HS-5 (cell line): Measurements from ENCODE around the gene EN1.

Experiments used
- DNase-seq: peaks from one replicate; pipeline ENCODE4 v3.0.0-alpha.2; 2012; ENCODE audit warnings: low read depth

Gene EN1

DNA sequence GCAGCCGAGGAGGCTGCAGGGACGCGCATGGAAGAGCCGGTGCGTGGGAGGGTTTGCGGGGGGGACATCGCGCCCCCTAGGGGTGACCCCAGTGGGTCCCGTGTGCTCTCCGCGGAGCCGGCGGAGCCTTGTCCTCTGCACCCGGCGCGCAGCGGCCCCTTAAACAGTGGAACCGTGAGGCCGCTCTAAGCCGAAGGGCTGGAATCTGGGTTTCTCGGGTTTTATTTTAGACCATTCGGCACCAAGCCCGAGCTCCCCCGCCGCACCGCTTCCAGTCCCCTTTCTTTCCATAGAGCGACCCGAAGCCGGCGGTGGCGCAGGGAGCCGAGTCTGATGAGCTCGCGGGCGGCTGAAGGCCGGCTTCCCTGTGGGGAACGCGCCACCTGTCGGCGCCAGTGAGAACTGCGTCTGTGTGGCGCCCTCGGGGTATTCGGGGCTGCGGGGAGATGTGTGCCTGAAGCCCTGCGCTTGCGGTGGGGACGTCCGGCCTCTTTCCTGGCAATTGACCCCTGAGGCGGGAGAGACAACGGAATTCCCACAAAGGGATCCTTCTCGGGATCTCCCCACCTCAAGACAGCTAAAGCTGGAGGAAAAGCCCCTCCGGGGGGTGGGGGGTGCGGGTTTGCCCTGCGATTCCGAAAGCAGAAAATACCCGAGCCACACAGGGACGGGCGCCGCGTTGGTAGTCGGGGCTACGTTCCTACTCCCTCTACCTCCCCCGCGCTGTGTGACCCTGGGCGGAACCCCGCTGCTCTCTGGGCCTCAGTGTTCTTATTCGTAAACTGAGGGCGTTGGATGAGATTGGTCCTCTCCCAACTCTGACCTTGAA is 8.2 kb upstream of the EN1 start:
- DNase-seq: peak; percentile 57

DNA sequence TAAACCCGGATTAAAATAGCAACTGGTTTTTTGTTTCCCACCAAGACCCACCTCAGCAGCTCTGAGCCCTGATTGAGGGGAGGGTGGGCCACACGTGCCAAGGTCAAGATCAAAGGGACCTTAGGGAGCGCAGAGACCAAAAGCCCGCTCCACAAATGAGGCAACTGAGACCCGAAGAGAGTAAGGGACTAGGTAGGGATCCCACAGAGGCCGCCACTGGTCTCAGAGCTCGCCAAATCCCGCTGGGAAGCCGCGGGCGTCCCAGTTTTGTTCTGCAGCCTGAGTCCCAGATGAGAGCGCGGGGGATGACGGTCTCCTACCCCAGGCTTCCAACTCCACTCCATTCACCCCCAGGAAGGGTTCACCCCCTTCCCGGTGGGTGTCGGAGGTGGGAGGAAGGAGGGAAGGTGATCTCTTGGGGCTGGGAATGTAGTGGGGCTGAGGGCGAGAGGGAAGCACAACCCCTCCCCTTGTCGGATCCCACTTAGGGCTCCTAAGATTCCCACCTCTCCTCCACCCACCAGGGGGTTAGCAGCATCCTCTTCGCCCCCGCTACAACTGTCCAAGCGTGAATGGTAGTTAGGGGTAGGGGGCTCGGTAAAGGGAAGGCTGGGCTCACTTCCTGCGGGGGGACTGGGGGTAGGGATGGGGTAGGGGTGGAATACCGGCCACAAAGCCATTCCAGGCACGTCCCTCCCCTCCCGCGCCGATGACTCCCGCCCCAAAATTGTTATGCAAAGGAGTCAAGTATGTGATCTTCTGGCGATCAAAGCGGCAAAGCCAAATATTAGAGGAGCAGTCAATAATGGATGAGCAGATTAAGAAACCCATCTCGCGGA is 7.3 kb upstream of the EN1 start:
- DNase-seq: no peak

DNA sequence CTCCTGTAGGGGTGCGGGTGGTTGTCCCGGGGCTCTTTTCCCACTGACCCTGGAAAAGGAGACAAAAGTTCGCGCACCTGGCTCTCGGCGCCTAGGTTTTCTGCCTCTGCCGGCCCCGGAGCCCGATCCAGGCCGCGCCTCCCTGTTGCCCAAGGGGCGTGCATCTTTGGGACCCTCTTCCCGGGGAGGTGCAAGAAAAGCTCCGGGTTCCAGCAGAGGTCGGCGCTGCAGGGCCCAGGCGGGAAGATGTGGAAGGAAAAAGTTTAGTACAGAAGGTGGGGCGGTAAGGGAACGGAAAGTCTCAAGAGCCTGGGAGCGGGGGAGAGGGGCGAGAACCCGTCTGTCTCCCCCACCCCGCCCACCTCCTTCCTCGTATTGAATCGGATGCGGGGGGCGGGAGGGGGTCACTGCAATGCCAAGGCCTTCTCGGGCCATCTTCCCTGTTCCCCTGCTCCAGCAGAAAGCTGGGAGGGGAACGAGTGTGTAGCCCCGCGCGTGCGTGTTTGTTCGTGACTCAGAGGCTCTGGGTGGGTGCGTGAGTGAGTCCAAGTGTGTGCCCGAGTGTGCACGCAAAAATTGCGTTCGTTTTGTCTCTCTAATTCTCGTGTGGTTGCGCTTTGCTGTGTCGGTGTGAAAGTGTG is 6.3 kb upstream of the EN1 start:
- no peak for DNase-seq

DNA sequence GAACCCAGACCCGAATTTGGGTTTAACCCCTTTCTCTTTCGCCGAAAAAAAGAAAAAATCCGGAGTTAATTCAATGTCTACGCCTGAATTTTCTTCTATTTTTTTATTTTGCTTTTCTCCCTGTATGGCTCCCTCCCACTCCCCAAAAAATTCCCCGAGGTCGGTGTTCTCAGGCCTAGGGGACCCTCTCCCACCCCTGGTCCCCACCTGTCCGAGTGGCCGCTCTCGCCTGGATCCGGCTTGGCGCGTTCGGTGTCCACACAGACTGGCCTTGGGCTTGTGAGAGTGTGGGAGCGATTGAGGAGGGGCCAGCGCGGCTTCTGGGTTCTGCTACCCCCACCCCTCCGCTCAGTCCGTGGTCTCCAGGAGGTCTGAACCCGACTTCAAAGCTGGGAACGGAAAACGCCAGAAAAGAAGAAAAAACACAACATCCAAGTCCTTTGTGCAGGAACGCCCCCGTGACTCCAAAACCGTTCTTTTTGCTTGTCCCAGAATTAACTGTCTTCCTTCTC is 5.7 kb upstream of the EN1 start:
- DNase-seq: no peak

DNA sequence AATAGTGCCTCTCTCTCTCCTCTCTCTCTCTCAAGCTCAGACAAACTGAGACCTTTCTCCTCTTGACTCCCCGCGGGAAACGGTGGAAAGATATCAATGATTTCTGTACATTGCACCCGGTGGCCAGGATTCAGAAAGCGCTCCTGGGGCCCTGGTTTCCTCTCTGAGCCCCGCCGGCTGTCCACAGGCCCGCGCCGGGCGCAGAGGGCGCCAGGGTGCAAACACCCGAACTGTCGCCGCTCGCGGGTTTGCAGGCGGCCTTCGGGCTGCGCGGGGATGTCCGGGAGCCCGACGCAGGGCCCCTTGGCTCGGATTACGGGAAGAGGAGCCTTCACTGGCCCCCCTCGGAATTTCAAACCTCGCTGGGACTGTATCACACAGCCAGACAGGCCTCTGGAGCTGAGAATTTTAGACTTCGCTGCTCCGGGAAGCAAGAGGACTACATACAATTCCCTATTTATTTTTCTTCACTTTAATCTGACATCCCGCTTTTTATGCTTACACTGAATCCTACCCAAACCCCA is 5.2 kb upstream of the EN1 start:
- no peak for DNase-seq

DNA sequence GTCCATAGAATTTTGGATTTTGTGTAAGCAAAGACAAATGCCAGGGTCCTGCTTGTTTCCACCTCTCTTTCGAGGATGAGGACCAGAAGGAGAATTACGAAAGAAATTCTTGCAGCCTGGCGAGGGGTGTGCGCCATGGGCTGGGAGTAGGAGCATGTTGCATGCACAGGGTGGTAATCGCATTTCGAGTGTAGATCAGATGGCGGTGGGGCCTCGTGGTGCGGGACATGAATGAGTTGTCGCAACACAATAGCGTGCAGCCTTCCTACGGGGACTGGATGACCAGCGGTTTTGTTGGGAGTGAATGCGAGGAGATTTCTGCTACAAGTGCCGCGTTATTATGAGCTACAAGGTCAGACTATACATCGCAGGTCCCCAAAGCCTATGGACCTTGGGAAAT is 4.2 kb upstream of the EN1 start:
- no peak for DNase-seq

DNA sequence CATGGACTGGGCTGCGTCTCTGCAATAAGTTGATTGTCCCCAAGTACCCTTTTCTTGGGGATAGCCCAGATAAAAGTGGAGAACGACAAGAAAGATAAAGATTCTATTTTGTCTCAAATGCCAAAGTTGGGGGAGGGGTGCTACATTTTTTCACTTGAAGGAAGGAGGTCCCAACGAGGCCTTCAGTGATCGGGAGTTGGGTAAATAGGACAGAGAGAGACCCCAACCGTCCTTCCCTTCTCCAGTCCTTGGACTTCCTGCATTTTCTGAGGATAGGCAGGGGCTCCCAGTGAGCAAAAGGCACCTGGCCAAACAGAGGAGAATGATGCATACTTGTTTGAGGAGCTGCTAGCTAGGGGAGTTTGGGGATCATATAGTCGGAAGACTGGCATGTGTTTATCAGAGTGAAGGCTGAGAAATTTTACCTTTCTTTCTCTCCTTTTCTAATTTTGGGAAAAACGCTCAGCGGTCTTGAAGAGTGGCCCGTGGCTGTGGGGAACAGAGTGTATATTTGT is 3.5 kb upstream of the EN1 start:
- no peak for DNase-seq

DNA sequence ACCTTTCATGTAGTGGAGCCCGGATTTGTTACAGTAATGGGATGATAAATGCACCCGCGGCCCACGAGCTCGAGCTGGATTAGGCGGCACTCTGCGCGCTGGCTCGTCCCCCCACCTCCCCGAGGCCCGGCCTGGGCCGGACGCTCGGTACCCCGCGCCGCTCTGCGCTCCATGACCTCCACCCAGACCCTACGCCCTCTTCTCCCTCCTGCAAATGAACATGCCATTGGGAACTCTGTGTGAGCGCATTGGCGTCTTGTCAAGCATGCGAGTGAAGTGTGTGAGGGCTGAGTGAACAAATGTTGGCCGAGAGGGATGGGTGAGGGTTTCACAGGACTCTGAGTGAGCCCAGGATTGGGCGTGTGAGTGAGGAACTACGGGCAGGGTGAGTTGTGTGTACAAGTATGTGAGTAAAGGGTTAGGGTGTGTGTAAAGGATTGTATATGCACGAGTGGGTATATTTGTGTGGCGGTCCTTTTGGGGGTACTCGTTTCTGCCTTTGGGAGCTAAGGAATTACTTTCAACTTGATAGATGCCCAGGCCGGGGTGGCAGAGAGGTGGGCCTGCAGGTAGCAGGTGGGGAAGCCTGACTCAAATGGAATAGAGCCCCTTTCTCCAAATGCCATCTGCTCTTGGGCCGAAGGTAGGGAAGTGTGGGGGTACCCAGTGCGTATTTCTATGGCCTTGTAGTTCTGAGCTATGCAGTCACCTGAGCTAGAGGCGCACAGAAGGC is 2.9 kb upstream of the EN1 start:
- no peak for DNase-seq

DNA sequence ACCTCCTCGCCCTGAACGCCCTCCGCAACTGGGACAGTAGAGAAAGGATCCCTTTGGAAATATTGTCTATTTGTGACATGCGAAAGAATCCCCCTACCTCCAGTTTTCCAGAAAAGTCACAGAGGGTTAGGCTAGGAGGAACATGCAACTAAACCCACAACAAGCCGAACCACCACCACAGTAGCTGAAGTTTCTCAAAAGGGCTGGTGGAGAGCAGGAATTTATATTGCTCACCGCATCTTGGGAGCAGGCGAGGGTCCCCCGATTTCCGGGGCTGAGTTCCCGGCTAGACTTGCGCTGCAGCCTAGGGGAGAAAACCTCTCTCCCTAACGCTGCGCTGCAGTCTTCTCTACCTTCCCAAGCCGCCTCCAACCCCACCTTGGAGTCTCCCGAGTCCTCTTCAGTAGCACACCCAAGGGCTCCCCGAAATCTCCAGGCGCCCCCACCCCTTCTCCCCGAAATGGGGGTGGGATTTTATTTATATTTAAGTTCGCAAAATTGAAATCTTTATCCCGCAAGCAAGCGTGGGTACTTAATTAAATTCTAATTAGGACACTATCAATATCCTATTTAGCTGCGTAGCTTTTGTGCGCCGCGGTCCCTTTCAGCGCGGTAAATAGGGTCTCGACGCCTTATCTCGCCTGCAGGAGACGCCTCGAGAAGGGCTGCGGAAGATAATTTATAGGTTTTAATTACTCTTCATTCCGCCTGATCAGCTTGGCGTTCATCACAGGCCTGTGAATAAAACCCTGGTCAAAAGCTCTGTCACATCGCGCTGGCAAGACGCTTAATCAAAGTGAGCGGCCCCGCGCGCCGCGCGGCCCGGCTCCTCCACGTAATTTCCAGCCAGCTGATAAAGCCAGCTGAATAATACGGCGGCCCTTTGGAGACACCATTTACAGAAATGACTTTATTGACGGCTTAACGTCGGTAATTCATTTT is 2.0 kb upstream of the EN1 start:
- DNase-seq: no peak

DNA sequence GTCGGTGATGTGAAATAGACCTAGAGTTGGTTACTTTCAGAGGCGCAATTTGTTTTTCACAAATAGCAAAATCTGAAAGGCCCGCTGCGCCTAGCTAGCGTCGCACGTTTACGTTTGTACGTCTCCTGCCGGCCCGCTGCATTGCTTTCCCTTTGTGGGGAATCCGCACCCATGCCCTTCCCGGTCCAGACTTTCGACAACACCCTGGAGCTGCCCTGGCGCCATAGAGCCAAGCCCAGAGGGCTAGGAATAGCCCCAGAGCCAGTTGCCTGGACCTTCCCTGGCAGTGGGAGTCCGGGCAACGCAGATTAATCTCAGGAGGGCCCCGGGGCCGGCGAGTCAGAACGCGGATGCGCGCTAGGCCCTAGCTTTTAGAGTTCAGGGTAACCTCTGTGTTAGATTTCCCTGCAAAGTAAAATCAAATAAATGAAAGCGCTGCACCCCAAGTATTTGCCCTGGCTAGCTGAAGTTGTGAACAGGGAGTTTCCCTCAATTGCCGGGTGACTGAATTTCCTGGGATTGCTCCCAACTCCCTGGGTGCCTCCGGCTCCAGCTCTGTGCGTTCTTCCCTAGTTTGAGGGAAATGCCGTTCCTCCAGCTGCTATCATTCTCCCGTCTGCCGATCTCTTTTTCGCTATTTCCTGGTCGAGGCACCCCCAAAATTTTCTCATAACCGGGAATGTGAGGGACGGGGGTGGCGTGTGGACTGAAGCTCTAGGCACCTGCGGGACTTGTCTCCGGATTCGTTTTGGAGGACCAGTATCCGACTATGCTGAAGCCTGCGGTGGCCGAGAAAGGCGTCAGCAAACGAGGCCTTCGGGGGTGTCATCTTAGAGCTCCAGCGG is 1.2 kb upstream of the EN1 start:
- no peak for DNase-seq

DNA sequence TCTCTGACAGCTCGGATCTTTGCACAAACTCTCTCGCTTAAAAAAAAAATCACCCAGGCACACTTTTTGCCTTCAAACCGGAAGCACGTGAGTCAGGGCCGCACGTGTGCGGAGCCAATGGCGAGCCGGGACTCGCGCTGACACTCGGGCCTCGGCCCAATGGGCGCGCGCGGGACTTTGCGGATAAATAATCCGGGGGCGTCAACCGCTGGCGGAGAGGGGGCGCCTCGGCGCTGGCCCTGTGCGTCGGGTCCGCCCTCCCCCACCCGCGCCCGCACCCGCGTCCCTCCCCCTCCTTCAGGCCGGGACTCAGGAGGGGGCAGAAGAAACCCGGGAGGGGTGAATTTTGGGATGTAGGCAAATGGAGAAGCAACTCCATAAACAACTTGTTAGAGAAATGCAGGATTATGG is 319 bp upstream of the EN1 start:
- peak; percentile 94 for DNase-seq

DNA sequence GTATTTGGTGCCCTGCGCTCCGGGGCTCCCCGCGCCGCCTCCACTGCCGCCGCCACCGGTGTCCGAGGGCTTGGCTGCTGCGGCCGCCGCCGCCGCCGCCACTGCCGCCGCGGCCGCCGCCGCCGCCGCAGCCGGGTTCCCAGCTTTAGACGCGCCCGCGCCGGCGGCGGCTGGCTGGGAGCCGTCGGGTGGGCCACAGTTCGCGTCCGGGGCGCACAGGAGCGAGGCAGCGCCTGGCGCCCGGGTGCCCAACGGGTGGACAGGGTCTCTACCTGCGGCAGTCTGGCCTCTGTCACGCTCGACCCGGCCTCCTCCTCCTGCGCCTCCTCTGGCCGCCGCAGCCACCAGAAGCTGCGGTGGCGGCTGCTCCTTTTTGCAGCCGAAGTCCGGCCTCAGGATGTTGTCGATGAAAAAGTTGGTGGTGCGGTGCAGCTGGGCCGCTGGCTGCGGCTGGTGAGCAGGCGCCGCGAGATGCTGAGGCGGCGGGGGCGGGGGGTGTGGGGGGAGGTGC is 951 bp downstream of the EN1 start:
- DNase-seq: no peak

DNA sequence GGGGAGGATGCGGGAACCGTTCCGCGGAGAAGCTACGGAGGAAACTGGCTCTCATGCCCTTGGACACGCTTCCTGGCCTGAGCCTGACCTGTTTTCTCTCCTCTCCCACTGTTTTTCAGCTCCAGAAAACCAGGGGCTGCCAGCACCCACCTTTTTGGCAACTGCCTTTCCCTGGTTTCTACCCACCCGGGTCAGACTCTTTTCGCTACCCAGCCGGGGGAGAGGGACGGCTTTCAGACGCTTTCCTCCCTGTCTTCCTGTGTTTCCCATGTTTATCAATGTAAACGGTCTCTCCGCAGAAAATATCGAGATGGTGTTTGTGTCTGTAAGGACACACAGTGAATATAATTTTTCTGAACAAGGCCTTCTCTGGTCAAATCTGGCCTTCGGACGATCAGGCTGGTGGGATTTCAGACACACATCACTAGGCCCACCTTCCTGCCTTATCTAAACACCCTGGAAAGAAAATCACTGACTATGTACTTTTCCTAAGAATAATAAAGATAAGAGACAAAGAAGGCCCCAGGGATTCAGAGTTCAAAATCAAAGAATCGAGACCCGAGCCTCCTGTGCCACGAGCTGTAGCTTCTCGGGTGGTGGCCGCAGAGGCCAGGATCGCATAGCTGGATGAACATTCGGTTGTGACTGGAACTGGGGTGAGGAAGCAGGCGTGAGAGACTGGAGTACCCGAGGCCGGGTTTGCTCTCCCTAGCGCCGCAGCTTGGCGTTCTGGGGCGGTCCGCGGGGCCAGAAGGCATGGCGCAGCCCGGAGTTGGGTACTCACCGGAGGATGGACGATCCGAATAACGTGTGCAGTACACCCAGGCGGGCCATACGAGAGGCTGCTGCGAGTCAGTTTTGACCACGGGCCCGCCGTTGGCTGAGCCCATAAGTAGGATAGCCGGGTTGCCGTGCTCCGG is 1.7 kb downstream of the EN1 start:
- DNase-seq: peak; percentile 20

DNA sequence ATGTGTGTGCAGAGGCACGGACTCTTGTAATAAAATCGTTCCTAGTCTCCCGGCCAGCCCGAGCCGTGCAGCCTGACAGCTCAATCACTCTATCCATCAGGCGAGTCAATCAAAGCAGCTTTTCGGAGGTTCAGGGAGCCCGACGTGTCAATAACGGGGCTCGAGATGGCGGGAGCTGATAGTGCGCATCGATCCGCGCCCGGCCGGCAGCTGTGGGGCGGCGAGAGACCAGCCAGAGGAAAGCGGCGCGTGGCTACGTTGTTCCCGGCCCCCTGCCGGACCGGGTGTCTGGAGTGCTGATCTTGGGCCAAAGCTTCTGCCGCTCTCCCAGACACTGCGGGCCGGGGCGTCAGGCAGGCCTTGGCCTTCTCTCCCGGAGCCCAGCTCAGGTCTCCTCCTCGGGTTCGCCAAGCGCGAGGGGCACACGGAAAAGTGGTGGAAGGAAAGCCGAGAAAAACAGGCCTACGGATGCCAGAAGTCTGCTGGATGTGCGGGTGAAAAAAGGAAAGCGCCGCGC is 2.4 kb downstream of the EN1 start:
- DNase-seq: no peak

DNA sequence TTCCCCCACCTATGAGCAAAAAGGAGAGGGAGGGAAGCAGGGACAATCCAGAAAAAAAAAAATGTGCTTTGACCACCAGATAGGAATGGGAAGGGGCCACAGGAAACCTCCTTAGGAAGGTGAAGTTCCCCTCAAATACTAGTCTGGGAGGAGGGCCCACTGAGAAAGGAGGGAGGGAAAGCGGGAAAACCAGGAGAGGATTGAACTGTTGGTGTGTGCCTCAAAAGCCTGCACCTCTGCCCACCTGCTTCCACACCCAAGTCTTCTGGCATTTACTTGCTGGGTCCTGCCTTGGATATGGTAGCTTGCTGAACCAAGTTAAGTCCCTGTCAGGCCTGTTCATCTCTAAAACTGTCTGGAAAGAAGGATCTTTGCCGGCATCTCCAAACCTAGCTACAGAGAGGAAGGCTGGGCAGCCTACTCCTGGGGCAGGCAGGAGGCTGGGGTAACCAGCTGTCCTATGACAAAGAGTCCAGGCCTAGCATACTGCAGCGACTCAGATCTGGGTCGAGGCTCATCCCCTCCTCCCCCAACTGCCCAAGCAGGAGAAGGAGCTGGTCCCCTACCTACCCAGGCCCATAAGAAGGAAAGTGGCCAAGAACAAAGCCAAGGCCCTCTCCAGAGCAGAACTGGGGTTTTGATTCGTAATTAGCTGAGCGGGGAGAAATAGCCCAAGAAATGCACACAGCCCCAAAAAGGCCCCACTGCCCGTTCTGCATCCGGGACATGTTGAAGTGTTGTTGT is 3.0 kb downstream of the EN1 start:
- DNase-seq: peak; percentile 63

DNA sequence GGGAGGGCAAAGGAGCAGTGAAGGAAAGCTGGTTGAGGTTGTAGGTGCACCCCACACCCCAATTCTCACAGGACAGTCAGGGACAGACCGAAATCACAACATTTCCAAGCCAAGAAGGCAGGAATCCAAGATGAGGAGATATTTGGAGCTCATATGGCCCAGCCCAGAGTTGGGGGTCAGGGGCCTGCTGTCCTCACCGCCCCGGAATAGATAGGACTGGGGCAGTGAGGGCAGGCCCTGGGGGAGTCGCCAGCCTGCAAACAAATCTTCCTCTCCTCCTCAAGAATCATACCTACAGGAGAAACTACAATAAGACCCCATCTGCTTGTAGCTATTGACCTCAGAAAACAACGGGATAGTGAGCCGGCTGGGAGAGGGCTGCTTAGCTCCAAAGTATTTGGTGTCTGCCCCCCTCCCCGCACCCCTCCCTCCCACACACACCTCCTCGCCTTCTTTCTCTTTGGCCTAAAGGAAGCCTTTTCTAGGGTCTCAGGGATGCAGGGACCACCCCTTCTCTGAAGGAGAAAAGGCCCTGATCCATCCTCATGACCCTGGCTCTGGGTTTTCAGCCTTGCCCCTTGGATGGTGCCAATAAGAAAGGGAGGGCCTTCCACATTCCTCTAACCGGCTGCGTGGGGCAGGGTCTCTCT is 3.8 kb downstream of the EN1 start:
- DNase-seq: no peak
